B cell (primary cell): ENCODE measurements around the gene CARMIL3. TPM values are rescaled to one million over a fixed set of nuclear protein-coding genes. Genes with fewer than 3 reads are reported as not detected.
A peak's percentile ranks its signal among the peaks of the same experiment; 100 is the strongest.

Experiments used
- ATAC-seq: fragments of 200-7000 bp; cut with Tn5 transposase; one replicate; pipeline ENCODE4 v1.10.0; 2021; ENCODE audit warnings: low read depth, mild to moderate bottlenecking, moderate number of reproducible peaks, moderate library complexity
- CTCF ChIA-PET: fragments of 350-600 bp; sonication (Branson Sonifier 250); formaldehyde crosslinking; loops from one replicate; lab custom pipeline; 2021; ENCODE audit warnings: antibody characterized with exemption, inconsistent platforms; lab: Charles Lee
- POLR2A ChIA-PET: fragments of 350-600 bp; sonication (Branson Sonifier 250); formaldehyde crosslinking; loops from one replicate; lab custom pipeline; 2021; ENCODE audit warnings: antibody characterized with exemption; lab: Charles Lee
- DNase-seq: peaks from one replicate; pipeline ENCODE4 v3.0.0; 2013
- H2AFZ ChIP-seq: 2 replicates; pipeline ENCODE4 v1.6.1; 2012; ENCODE audit warnings: mild to moderate bottlenecking, low read depth, low read length; ENCODE audit not compliant: insufficient read depth, poor library complexity, severe bottlenecking
- H3K27ac ChIP-seq, 2 donors: 1 replicate in 1 of 2; 2 replicates in 1 of 2; pipeline ENCODE4 v1.5.1; 2012 to 2013; ENCODE audit warnings: low read length in 2 of 2, mild to moderate bottlenecking in 2 of 2, moderate library complexity in 1 of 2
- H3K27me3 ChIP-seq, 4 experiments: fragments of 200-600 bp in 1 of 4; sonication (generic) in 1 of 4; replicated peaks in 1 of 4; 1 replicate in 2 of 4; 2 replicates in 2 of 4; pipeline versions ENCODE4 v1.6.1 to v1.7.0; 2013 to 2016; ENCODE audit warnings: low read length in 3 of 4, mild to moderate bottlenecking in 2 of 4, mixed read lengths in 1 of 4, moderate library complexity in 1 of 4; ENCODE audit not compliant: insufficient read depth in 4 of 4, control insufficient read depth in 3 of 4; ENCODE audit errors: control extremely low read depth in 1 of 4
- H3K36me3 ChIP-seq, 2 experiments: replicated peaks in 1 of 2; 1 replicate in 1 of 2; 2 replicates in 1 of 2; pipeline versions ENCODE4 v1.6.1 to v1.7.1; 2013; ENCODE audit warnings: low read length in 1 of 2; ENCODE audit not compliant: insufficient read depth in 2 of 2, control insufficient read depth in 1 of 2; ENCODE audit errors: control extremely low read depth in 1 of 2, extremely low read depth in 1 of 2
- H3K4me1 ChIP-seq, 2 donors: fragments of 200-600 bp in 1 of 2; sonication (generic) in 1 of 2; 1 replicate in 1 of 2; 2 replicates in 1 of 2; pipeline versions ENCODE4 v1.5.1 to v1.6.1; 2013 to 2017; ENCODE audit warnings: low read length in 2 of 2; ENCODE audit not compliant: control insufficient read depth in 2 of 2, insufficient read depth in 2 of 2
- H3K4me2 ChIP-seq: replicated peaks from 2 replicates; pipeline ENCODE3; 2012; ENCODE audit warnings: mild to moderate bottlenecking, low read depth, low read length; ENCODE audit not compliant: poor library complexity, severe bottlenecking
- H3K4me3 ChIP-seq, 5 experiments: fragments of 200-600 bp in 1 of 5; sonication (generic) in 1 of 5; 1 replicate in 3 of 5; 2 replicates in 2 of 5; pipeline versions ENCODE4 v1.5.1 to v1.7.0; 2011 to 2016; ENCODE audit warnings: low read length in 4 of 5, mild to moderate bottlenecking in 4 of 5, low read depth in 2 of 5, control low read depth in 1 of 5, moderate library complexity in 1 of 5; ENCODE audit not compliant: insufficient read depth in 1 of 5; ENCODE audit errors: control extremely low read depth in 1 of 5, extremely low read depth in 1 of 5
- H3K79me2 ChIP-seq: fragments of 200-600 bp; sonication (generic); one replicate; pipeline ENCODE4 v1.6.0; 2016; ENCODE audit warnings: low read length; ENCODE audit not compliant: control insufficient read depth, insufficient read depth
- H3K9ac ChIP-seq: fragments of 200-600 bp; sonication (generic); 2 replicates; pipeline ENCODE4 v1.6.1; 2017; ENCODE audit warnings: mild to moderate bottlenecking, low read length, moderate library complexity
- H3K9me3 ChIP-seq, 3 donors: one replicate each; pipeline versions ENCODE4 v1.6.1 to v1.7.1; 2013; ENCODE audit warnings: low read length in 2 of 3; ENCODE audit not compliant: control insufficient read depth in 2 of 3, insufficient read depth in 1 of 3; ENCODE audit errors: control extremely low read depth in 1 of 3
- H4K20me1 ChIP-seq: 2 replicates; pipeline ENCODE4 v1.6.0; 2012; ENCODE audit warnings: mild to moderate bottlenecking, low read length; ENCODE audit not compliant: insufficient read depth, control insufficient read depth, poor library complexity, severe bottlenecking
- H3K27ac Mint-ChIP-seq: one replicate; pipeline ENCODE4 v1.8.0; 2021; ENCODE audit warnings: mixed read lengths
- H3K27me3 Mint-ChIP-seq: one replicate; pipeline ENCODE4 v1.8.0; 2021; ENCODE audit warnings: mixed read lengths
- H3K4me1 Mint-ChIP-seq: one replicate; pipeline ENCODE4 v1.8.0; 2021; ENCODE audit warnings: mixed read lengths
- H3K4me3 Mint-ChIP-seq: one replicate; pipeline ENCODE4 v1.8.0; 2021; ENCODE audit warnings: mixed read lengths
- H3K9me3 Mint-ChIP-seq: one replicate; pipeline ENCODE4 v1.8.0; 2022; ENCODE audit warnings: mixed read lengths; ENCODE audit not compliant: insufficient read depth
- EZH2 ChIP-seq: IDR thresholded peaks from 2 replicates; pipeline ENCODE4 v1.6.1; 2012; ENCODE audit warnings: borderline replicate concordance, low read depth, mild to moderate bottlenecking, moderate library complexity, low read length; ENCODE audit not compliant: insufficient read depth, poor library complexity, severe bottlenecking
- WGBS: methylation state at CpG from one replicate; pipeline ENCODE4 v1.1.5; 2013; ENCODE audit warnings: missing lambda C conversion rate; ENCODE audit not compliant: insufficient coverage; 5-methylcytosine and 5-hydroxymethylcytosine counted together
- intact Hi-C: fragments of 100-400 bp; cut with micrococcal nuclease; formaldehyde crosslinking; loops from one replicate; pipeline ENCODE4 v1.10.0; 2022
- polyA plus RNA-seq: library from polyadenylated mRNA; depleted of rRNA; stranded (reverse); fragments of >200 nt; gene quantifications from 2 replicates; pipeline ENCODE4 v1.2.3, GENCODE V29; 2012
- total RNA-seq, 2 donors: library from RNA; stranded (reverse); fragments of 120-200 nt in 1 of 2; gene quantifications; 1 replicate in 1 of 2; 2 replicates in 1 of 2; pipeline versions ENCODE4 v1.2.3 to v1.2.4, GENCODE V29; 2013 to 2022
- TF ChIP-seq, protein P1 (sequence below): fragments of 200-600 bp; IDR thresholded peaks from one replicate; pipeline ENCODE4 v1.8.0; 2022; ENCODE audit warnings: antibody characterized with exemption, mild to moderate bottlenecking

The CARMIL3 gene
- total and polyA plus RNA-seq, 2 donors (not counting 1 experiment from before 2014, with no cell fraction given), result 1.0 to 7.2 TPM

DNA sequence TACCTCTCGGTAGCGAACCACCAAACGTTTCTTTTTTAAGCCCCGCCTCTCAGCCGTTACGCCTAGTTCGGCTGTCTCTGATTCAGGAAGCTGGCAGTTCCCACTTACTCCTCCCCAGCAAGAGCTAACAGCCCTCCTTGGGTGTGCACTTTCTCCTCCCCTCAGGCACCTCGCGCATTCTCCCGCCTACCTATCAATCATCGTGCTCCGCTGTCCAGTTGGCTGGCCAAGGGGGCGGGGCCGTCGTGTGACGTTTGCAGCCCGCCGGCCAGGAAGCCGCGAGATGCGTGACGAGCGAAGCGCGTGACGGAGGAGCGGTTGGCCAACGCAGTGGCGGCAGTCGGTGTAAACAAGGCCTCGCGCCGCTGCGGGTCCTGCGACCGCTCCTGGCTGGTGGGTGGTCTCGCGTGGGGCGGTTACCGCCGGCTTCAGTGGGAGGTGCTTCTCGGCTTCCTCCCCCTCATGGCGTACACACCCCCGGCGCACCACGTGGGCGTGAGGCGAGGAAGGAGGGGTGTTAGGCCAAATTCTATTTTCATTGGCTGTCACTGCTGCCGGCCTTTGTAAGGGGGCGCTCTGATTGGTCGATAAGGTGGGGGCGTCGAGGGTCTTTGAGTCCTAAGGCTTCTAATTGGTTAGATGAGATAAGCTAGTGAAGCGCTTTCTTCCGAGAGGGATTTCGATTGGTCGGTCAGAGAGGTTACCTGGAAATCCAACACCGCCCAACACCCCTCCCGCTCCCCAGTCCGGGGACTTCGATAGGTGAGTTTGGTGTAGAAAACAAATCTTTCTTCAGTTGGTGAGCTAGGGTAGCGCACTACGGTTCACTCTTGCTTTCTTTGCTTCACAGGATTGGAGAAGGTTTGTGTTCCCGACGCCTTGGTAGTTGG, 63.0 kb downstream of the CARMIL3 start, which contains the start of the genes DCAF11 and NRL:
Gene DCAF11 (plus strand): TSS at position 246 of the 890 bp plus-strand sequence. CDS start 818 bp downstream, outside the sequence.
Gene NRL (minus strand): TSS at position 418 of the 890 bp plus-strand sequence. CDS start 32,101 bp downstream, outside the sequence.
- Histone ChIP-seq H3K27me3 (no peaks in the 10 kb centered on the region), H3K27ac (peak within 1 kb of the TSS; percentile 99 to 100), H3K79me2 (peaks cover 45% of the 10 kb centered on the region), H3K36me3 (peaks cover 0 to 32% of the 10 kb centered on the region in 2 experiments), H3K9ac (peak within 1 kb of the TSS; percentile 98), H3K4me1 (peaks cover 17 to 25% of the 10 kb centered on the region in 2 donors), H3K9me3 (no peaks in the 10 kb centered on the region), H3K4me3 (peak within 1 kb of the TSS; percentile 88 to 99 (median 97)), H2AFZ (peak within 1 kb of the TSS; percentile 82), H3K4me2 (peak within 1 kb of the TSS; percentile 95), H4K20me1 (peaks cover 13% of the 10 kb centered on the region)
- Mint-ChIP-seq H3K27ac (peak within 1 kb of the TSS; percentile 100), H3K4me1 (peaks cover 26% of the 10 kb centered on the region), H3K27me3 (no peaks in the 10 kb centered on the region), H3K9me3 (no peaks in the 10 kb centered on the region), H3K4me3 (peak within 1 kb of the TSS; percentile 93)
- CTCF ChIA-PET, result interaction anchor here (0.8 to 4.1 kb wide), 27 partner anchors 10 to 317 kb away, joined by 3 to 37 read pairs (median 6); partner anchors contain the start of genes CARMIL3, CIDEB, EMC9 and IPO4
- TF ChIP-seq, protein P1, sequence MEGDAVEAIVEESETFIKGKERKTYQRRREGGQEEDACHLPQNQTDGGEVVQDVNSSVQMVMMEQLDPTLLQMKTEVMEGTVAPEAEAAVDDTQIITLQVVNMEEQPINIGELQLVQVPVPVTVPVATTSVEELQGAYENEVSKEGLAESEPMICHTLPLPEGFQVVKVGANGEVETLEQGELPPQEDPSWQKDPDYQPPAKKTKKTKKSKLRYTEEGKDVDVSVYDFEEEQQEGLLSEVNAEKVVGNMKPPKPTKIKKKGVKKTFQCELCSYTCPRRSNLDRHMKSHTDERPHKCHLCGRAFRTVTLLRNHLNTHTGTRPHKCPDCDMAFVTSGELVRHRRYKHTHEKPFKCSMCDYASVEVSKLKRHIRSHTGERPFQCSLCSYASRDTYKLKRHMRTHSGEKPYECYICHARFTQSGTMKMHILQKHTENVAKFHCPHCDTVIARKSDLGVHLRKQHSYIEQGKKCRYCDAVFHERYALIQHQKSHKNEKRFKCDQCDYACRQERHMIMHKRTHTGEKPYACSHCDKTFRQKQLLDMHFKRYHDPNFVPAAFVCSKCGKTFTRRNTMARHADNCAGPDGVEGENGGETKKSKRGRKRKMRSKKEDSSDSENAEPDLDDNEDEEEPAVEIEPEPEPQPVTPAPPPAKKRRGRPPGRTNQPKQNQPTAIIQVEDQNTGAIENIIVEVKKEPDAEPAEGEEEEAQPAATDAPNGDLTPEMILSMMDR, result no peak
- no peak for TF ChIP-seq EZH2
- intact Hi-C loops, result loop anchor here (1.0 to 10.0 kb wide), 15 partner anchors 20 to 560 kb away; partner anchors contain the start of genes CHMP4A, EMC9, GMPR2 and IPO4
- POLR2A ChIA-PET, result interaction anchor here (0.6 to 2.9 kb wide), 23 partner anchors 8 to 1020 kb away, joined by 3 to 49 read pairs (median 4); partner anchors contain the start of genes ACIN1, CBLN3, CHMP4A and EMC9
- under 1% methylated on average over 48 of the region's 65 CpGs for WGBS
- DNase-seq, result peak; percentile 100
- peak; percentile 81 for ATAC-seq
